ENCODE measurements around the gene PPP3CA.

DNA sequence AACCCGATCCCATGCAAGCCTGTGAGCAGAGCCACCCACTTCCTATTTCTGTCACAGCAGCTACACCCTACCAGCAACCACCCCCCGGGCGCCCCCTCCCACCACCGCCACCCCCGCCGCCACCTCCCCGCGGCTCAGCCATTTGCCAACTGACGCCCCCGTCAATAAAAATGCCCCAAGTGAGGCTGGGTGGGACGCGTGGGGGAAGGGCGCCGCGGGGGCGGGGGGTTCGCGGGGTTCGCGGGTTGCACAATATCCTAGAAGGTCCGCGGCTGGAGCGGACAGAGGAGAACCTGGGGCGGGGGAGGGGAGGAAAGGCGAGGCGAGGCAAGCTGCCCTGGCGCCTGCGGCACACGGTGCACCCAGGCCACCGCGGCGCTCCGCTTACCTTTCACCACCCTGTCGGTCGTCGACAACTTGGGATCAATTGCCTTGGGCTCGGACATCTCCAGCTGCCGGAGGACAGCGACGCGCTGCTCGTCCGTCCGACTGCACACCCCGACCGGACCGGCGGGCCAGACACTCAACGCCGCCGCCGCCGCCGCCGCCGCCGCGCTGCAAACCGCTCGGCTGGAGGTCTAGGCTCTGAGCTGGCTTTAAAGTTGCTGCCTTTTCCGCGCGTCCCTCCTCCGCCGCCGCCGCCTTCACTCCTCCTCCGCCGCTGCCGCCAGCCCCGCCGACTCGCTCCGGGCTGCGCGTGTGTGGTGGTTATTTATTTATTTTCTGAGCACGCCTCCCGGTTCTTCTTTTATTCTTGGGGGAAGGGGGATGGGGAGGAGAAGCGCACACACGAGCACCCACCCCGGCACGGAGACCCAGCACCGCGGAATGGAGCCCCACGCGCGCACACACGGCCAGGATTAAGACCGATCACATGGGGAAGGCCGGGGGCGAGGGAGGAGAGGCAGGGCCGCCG is 717 bp downstream of the PPP3CA start:
- TF ChIP-seq, protein P1, sequence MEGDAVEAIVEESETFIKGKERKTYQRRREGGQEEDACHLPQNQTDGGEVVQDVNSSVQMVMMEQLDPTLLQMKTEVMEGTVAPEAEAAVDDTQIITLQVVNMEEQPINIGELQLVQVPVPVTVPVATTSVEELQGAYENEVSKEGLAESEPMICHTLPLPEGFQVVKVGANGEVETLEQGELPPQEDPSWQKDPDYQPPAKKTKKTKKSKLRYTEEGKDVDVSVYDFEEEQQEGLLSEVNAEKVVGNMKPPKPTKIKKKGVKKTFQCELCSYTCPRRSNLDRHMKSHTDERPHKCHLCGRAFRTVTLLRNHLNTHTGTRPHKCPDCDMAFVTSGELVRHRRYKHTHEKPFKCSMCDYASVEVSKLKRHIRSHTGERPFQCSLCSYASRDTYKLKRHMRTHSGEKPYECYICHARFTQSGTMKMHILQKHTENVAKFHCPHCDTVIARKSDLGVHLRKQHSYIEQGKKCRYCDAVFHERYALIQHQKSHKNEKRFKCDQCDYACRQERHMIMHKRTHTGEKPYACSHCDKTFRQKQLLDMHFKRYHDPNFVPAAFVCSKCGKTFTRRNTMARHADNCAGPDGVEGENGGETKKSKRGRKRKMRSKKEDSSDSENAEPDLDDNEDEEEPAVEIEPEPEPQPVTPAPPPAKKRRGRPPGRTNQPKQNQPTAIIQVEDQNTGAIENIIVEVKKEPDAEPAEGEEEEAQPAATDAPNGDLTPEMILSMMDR (conservative IDR thresholded peaks at IDR 0.05 in 1 of 2, IDR thresholded peaks at IDR 0.05 in 1 of 2; ENCODE audit: low read depth in 1 of 2, low read length in 2 of 2), result no peak
- no peak for TF ChIP-seq EZH2 (IDR thresholded peaks at IDR 0.05; ENCODE audit: low read length, missing control alignments)
